Measurements from ENCODE around the gene PARD3B. TPM values are rescaled to one million over a fixed set of nuclear protein-coding genes. Genes with fewer than 3 reads are reported as not detected.

Gene PARD3B
- total and polyA plus RNA-seq, 4 donors, result 6.8 to 50.9 (median 22.5) TPM

GRCh38 chr2:204744506-204744905 lies 199.2 kb downstream of the PARD3B start:
- intact Hi-C loops (cut with DNase I), result no loop called here
- Histone ChIP-seq H3K27ac (ENCODE audit: low read depth in 1 of 2, low read length in 2 of 2) (no peak overlapping the region), H3K9me3 (ENCODE audit: control insufficient read depth, low read length) (no peaks in the 10 kb centered on the region), H3K4me1 (ENCODE audit: control insufficient read depth in 1 of 2, insufficient read depth in 2 of 2, low read length in 2 of 2) (no peaks in the 10 kb centered on the region), H3K36me3 (ENCODE audit: control insufficient read depth in 1 of 2, insufficient read depth in 2 of 2, low read length in 1 of 2) (no peaks in the 10 kb centered on the region), H3K27me3 (ENCODE audit: control insufficient read depth in 1 of 2, insufficient read depth in 2 of 2, low read length in 1 of 2) (no peaks in the 10 kb centered on the region), H3K4me3 (ENCODE audit: low read length in 2 of 2) (no peak overlapping the region)
- ATAC-seq (ENCODE audit: low FRiP score) (no peak), DNase-seq (no peak)
- 84% methylated on average over 2 of the region's 2 CpGs for WGBS, 2 donors

GRCh38 chr2:204748286-204748685 lies 203.0 kb downstream of the PARD3B start:
- no peak overlapping the region for H3K27ac ChIP-seq (ENCODE audit: low read depth in 1 of 2, low read length in 2 of 2)
- intact Hi-C loops (cut with DNase I), result no loop called here
- ATAC-seq (ENCODE audit: low FRiP score), result no peak
- H3K36me3 ChIP-seq (ENCODE audit: control insufficient read depth in 1 of 2, insufficient read depth in 2 of 2, low read length in 1 of 2), result no peaks in the 10 kb centered on the region
- H3K9me3 ChIP-seq (ENCODE audit: control insufficient read depth, low read length), result no peaks in the 10 kb centered on the region
- no peaks in the 10 kb centered on the region for H3K27me3 ChIP-seq (ENCODE audit: control insufficient read depth in 1 of 2, insufficient read depth in 2 of 2, low read length in 1 of 2)
- no peaks in the 10 kb centered on the region for H3K4me1 ChIP-seq (ENCODE audit: control insufficient read depth in 1 of 2, insufficient read depth in 2 of 2, low read length in 2 of 2)
- 90% methylated on average over 2 of the region's 2 CpGs for WGBS, 2 donors
- no peak overlapping the region for H3K4me3 ChIP-seq (ENCODE audit: low read length in 2 of 2)
- no peak for DNase-seq

- ATAC-seq (ENCODE audit: low FRiP score), result no peak
- no peaks in the 10 kb centered on the region for H3K36me3 ChIP-seq (ENCODE audit: control insufficient read depth in 1 of 2, insufficient read depth in 2 of 2, low read length in 1 of 2)
- WGBS, 2 donors, result 76 to 86% methylated on average over 3 of the region's 3 CpGs
- no peaks in the 10 kb centered on the region for H3K27me3 ChIP-seq (ENCODE audit: control insufficient read depth in 1 of 2, insufficient read depth in 2 of 2, low read length in 1 of 2)
- intact Hi-C loops (cut with DNase I), result no loop called here
- DNase-seq, result no peak
- no peaks in the 10 kb centered on the region for H3K4me1 ChIP-seq (ENCODE audit: control insufficient read depth in 1 of 2, insufficient read depth in 2 of 2, low read length in 2 of 2)
- H3K4me3 ChIP-seq (ENCODE audit: low read length in 2 of 2), result no peak overlapping the region
- H3K27ac ChIP-seq (ENCODE audit: low read depth in 1 of 2, low read length in 2 of 2), result no peak overlapping the region
- no peaks in the 10 kb centered on the region for H3K9me3 ChIP-seq (ENCODE audit: control insufficient read depth, low read length)
Observed at GRCh38 chr2:204749319-204749718, 204.0 kb downstream of the PARD3B start.

- H3K9me3 ChIP-seq (ENCODE audit: control insufficient read depth, low read length), result no peaks in the 10 kb centered on the region
- H3K27me3 ChIP-seq (ENCODE audit: control insufficient read depth in 1 of 2, insufficient read depth in 2 of 2, low read length in 1 of 2), result no peaks in the 10 kb centered on the region
- ATAC-seq (ENCODE audit: low FRiP score) (no peak), DNase-seq (no peak)
- WGBS, 2 donors, result 91 to 94% methylated on average over 5 of the region's 5 CpGs
- no peaks in the 10 kb centered on the region for H3K4me1 ChIP-seq (ENCODE audit: control insufficient read depth in 1 of 2, insufficient read depth in 2 of 2, low read length in 2 of 2)
- H3K36me3 ChIP-seq (ENCODE audit: control insufficient read depth in 1 of 2, insufficient read depth in 2 of 2, low read length in 1 of 2), result no peaks in the 10 kb centered on the region
- no peak overlapping the region for H3K27ac ChIP-seq (ENCODE audit: low read depth in 1 of 2, low read length in 2 of 2)
- H3K4me3 ChIP-seq (ENCODE audit: low read length in 2 of 2), result no peak overlapping the region
- intact Hi-C loops (cut with DNase I), result no loop called here
Observed at GRCh38 chr2:204750389-204750788, 205.1 kb downstream of the PARD3B start.

GRCh38 chr2:204751472-204751871 lies 206.2 kb downstream of the PARD3B start:
- Histone ChIP-seq H3K4me3 (ENCODE audit: low read length in 2 of 2) (no peak overlapping the region), H3K27ac (ENCODE audit: low read depth in 1 of 2, low read length in 2 of 2) (no peak overlapping the region), H3K36me3 (ENCODE audit: control insufficient read depth in 1 of 2, insufficient read depth in 2 of 2, low read length in 1 of 2) (no peaks in the 10 kb centered on the region), H3K27me3 (ENCODE audit: control insufficient read depth in 1 of 2, insufficient read depth in 2 of 2, low read length in 1 of 2) (no peaks in the 10 kb centered on the region), H3K9me3 (ENCODE audit: control insufficient read depth, low read length) (no peaks in the 10 kb centered on the region), H3K4me1 (ENCODE audit: control insufficient read depth in 1 of 2, insufficient read depth in 2 of 2, low read length in 2 of 2) (no peaks in the 10 kb centered on the region)
- intact Hi-C loops (cut with DNase I), result no loop called here
- DNase-seq (no peak), ATAC-seq (ENCODE audit: low FRiP score) (no peak)

- no peaks in the 10 kb centered on the region for H3K36me3 ChIP-seq (ENCODE audit: control insufficient read depth in 1 of 2, insufficient read depth in 2 of 2, low read length in 1 of 2)
- no peak overlapping the region for H3K27ac ChIP-seq (ENCODE audit: low read depth in 1 of 2, low read length in 2 of 2)
- no peak overlapping the region for H3K4me3 ChIP-seq (ENCODE audit: low read length in 2 of 2)
- H3K27me3 ChIP-seq (ENCODE audit: control insufficient read depth in 1 of 2, insufficient read depth in 2 of 2, low read length in 1 of 2), result no peaks in the 10 kb centered on the region
- intact Hi-C loops (cut with DNase I), result no loop called here
- DNase-seq (no peak), ATAC-seq (ENCODE audit: low FRiP score) (no peak)
- WGBS, 2 donors, result 95 to 100% methylated on average over 1 of the region's 1 CpG
- no peaks in the 10 kb centered on the region for H3K9me3 ChIP-seq (ENCODE audit: control insufficient read depth, low read length)
- peaks cover 0 to 3% of the 10 kb centered on the region in 2 donors for H3K4me1 ChIP-seq (ENCODE audit: control insufficient read depth in 1 of 2, insufficient read depth in 2 of 2, low read length in 2 of 2)
Observed at GRCh38 chr2:204753841-204754240, 208.6 kb downstream of the PARD3B start.

GRCh38 chr2:204754898-204755297 lies 209.6 kb downstream of the PARD3B start:
- DNase-seq (no peak), ATAC-seq (ENCODE audit: low FRiP score) (no peak)
- intact Hi-C loops (cut with DNase I), result no loop called here
- H3K27ac ChIP-seq (ENCODE audit: low read depth in 1 of 2, low read length in 2 of 2), result no peak overlapping the region
- peaks cover 0 to 3% of the 10 kb centered on the region in 2 donors for H3K4me1 ChIP-seq (ENCODE audit: control insufficient read depth in 1 of 2, insufficient read depth in 2 of 2, low read length in 2 of 2)
- 94 to 98% methylated on average over 3 of the region's 3 CpGs for WGBS, 2 donors
- no peak overlapping the region for H3K4me3 ChIP-seq (ENCODE audit: low read length in 2 of 2)
- H3K9me3 ChIP-seq (ENCODE audit: control insufficient read depth, low read length), result no peaks in the 10 kb centered on the region
- no peaks in the 10 kb centered on the region for H3K36me3 ChIP-seq (ENCODE audit: control insufficient read depth in 1 of 2, insufficient read depth in 2 of 2, low read length in 1 of 2)
- H3K27me3 ChIP-seq (ENCODE audit: control insufficient read depth in 1 of 2, insufficient read depth in 2 of 2, low read length in 1 of 2), result no peaks in the 10 kb centered on the region

GRCh38 chr2:204763974-204764703 lies 218.9 kb downstream of the PARD3B start:
- H3K27me3 ChIP-seq (ENCODE audit: control insufficient read depth in 1 of 2, insufficient read depth in 2 of 2, low read length in 1 of 2), result no peaks in the 10 kb centered on the region
- ATAC-seq (ENCODE audit: low FRiP score) (no peak), DNase-seq (no peak)
- no peak overlapping the region for H3K27ac ChIP-seq (ENCODE audit: low read depth in 1 of 2, low read length in 2 of 2)
- peaks cover 6% of the 10 kb centered on the region for H3K9me3 ChIP-seq (ENCODE audit: control insufficient read depth, low read length)
- no peaks in the 10 kb centered on the region for H3K36me3 ChIP-seq (ENCODE audit: control insufficient read depth in 1 of 2, insufficient read depth in 2 of 2, low read length in 1 of 2)
- intact Hi-C loops (cut with DNase I), result no loop called here
- H3K4me3 ChIP-seq (ENCODE audit: low read length in 2 of 2), result no peak overlapping the region
- WGBS, 2 donors, result 90 to 92% methylated on average over 4 of the region's 4 CpGs
- no peaks in the 10 kb centered on the region for H3K4me1 ChIP-seq (ENCODE audit: control insufficient read depth in 1 of 2, insufficient read depth in 2 of 2, low read length in 2 of 2)

- WGBS, 2 donors, result 64 to 74% methylated on average over 1 of the region's 1 CpG
- H3K27me3 ChIP-seq (ENCODE audit: control insufficient read depth in 1 of 2, insufficient read depth in 2 of 2, low read length in 1 of 2), result no peaks in the 10 kb centered on the region
- intact Hi-C loops (cut with DNase I), result no loop called here
- no peaks in the 10 kb centered on the region for H3K36me3 ChIP-seq (ENCODE audit: control insufficient read depth in 1 of 2, insufficient read depth in 2 of 2, low read length in 1 of 2)
- H3K27ac ChIP-seq (ENCODE audit: low read depth in 1 of 2, low read length in 2 of 2), result no peak overlapping the region
- H3K4me1 ChIP-seq (ENCODE audit: control insufficient read depth in 1 of 2, insufficient read depth in 2 of 2, low read length in 2 of 2), result peaks cover 0 to 2% of the 10 kb centered on the region in 2 donors
- DNase-seq (no peak), ATAC-seq (ENCODE audit: low FRiP score) (no peak)
- no peaks in the 10 kb centered on the region for H3K9me3 ChIP-seq (ENCODE audit: control insufficient read depth, low read length)
- H3K4me3 ChIP-seq (ENCODE audit: low read length in 2 of 2), result no peak overlapping the region
Observed at GRCh38 chr2:204770735-204771134, 225.5 kb downstream of the PARD3B start.

All from aorta (tissue), 5 donors.